ENCODE results near the gene IL17RD. TPM values are rescaled to one million over a fixed set of nuclear protein-coding genes. Genes with fewer than 3 reads are reported as not detected.

IL17RD gene
- total and polyA plus RNA-seq, 9 of the 15 experiments (the other 6 are each of a cell fraction or from before 2014, with no cell fraction given), result under 0.01 to 0.09 (median 0.04) TPM; not detected in 4

- no peak for FAIRE-seq
- POLR2A ChIA-PET, result interaction anchor here (0.6 kb wide), 1 partner anchor 25 kb away, joined by 3 read pairs; no protein-coding TSS in a partner anchor
- H3K4me2 ChIP-seq (ENCODE audit: insufficient read depth, low read length), result no peak overlapping the region
Observed at GRCh38 chr3:57064572-57064971, 100.6 kb downstream of the IL17RD start.

GRCh38 chr3:57064001-57064400, 101.2 kb downstream of the IL17RD start:
- in situ Hi-C loops (cut with MboI) (no loop called here), intact Hi-C loops (cut with micrococcal nuclease) (no loop called here)
- H3K27ac ChIP-seq (ENCODE audit: extremely low read depth, low read depth, low read length), result no peak overlapping the region
- DNase-seq (ENCODE audit: extremely low read depth in 1 of 4, low spot score in 3 of 4) (no peak), FAIRE-seq (no peak), ATAC-seq (no peak)
- 34% methylated on average over 6 of the region's 6 CpGs for WGBS (ENCODE audit: insufficient coverage, low coverage, missing lambda C conversion rate)
- ChIA-PET POLR2A (interaction anchor here (0.6 kb wide), 1 partner anchor 25 kb away, joined by 3 read pairs; no protein-coding TSS in a partner anchor), CTCF (ENCODE audit: low intra/inter-chr PET ratio) (no interaction called here)
- no peaks in the 10 kb centered on the region for H3K79me2 ChIP-seq (ENCODE audit: control insufficient read depth, insufficient read depth, low read length)
- H3K9me3 ChIP-seq (replicated peaks; ENCODE audit: control insufficient read depth, insufficient read depth, low read depth, low read length), result no peaks in the 10 kb centered on the region
- no peaks in the 10 kb centered on the region for H3K9me1 ChIP-seq (ENCODE audit: control insufficient read depth, insufficient read depth, low read length)
- H3K4me1 ChIP-seq (replicated peaks in 1 of 2; ENCODE audit: control insufficient read depth in 2 of 2, insufficient read depth in 2 of 2, low read length in 2 of 2), result peaks cover 6 to 7% of the 10 kb centered on the region in 2 experiments
- no peak overlapping the region for H2AFZ ChIP-seq (ENCODE audit: low read depth, low read length)
- no peaks in the 10 kb centered on the region for H4K20me1 ChIP-seq (replicated peaks; ENCODE audit: control insufficient read depth, insufficient read depth, low read length)
- no peaks in the 10 kb centered on the region for H3K27me3 ChIP-seq (ENCODE audit: control insufficient read depth in 2 of 2, insufficient read depth in 2 of 2, low read length in 2 of 2)
- BruUV-seq (replicated peaks), result no TSS peak
- no peak overlapping the region for H3K4me2 ChIP-seq (ENCODE audit: insufficient read depth, low read length)
- no peak overlapping the region for H3K4me3 ChIP-seq
- no peak overlapping the region for H3K9ac ChIP-seq (ENCODE audit: insufficient read depth in 1 of 2, low read depth in 2 of 2, low read length in 2 of 2)
- no peaks in the 10 kb centered on the region for H3K36me3 ChIP-seq (ENCODE audit: control insufficient read depth, insufficient read depth, low read length)
- TF ChIP-seq ZNF197 (CRISPR knock-in tag; IDR thresholded peaks at IDR 0.05; ENCODE audit: low read depth) (no peak), ILF3 (IDR thresholded peaks at IDR 0.05; ENCODE audit: borderline replicate concordance) (no peak), CHD4 (IDR thresholded peaks at IDR 0.05; ENCODE audit: insufficient read depth, insufficient replicate concordance, low read depth, low read length, poor library complexity, severe bottlenecking) (no peak), BRF2 (IDR thresholded peaks at IDR 0.05; ENCODE audit: borderline replicate concordance, insufficient read depth, insufficient read length) (no peak), FOXA1 (IDR thresholded peaks at IDR 0.05; ENCODE audit: borderline replicate concordance) (no peak), ZNF146 (CRISPR knock-in tag; IDR thresholded peaks at IDR 0.05; ENCODE audit: unreplicated experiment) (no peak), ZNF695 (CRISPR knock-in tag; IDR thresholded peaks at IDR 0.05) (no peak), EGR1 (conservative IDR thresholded peaks at IDR 0.05) (no peak)
- TF ChIP-seq, protein P1, sequence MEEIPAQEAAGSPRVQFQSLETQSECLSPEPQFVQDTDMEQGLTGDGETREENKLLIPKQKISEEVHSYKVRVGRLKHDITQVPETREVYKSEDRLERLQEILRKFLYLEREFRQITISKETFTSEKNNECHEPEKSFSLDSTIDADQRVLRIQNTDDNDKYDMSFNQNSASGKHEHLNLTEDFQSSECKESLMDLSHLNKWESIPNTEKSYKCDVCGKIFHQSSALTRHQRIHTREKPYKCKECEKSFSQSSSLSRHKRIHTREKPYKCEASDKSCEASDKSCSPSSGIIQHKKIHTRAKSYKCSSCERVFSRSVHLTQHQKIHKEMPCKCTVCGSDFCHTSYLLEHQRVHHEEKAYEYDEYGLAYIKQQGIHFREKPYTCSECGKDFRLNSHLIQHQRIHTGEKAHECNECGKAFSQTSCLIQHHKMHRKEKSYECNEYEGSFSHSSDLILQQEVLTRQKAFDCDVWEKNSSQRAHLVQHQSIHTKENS (CRISPR knock-in tag; IDR thresholded peaks at IDR 0.05), result no peak
- TF ChIP-seq, protein P2, sequence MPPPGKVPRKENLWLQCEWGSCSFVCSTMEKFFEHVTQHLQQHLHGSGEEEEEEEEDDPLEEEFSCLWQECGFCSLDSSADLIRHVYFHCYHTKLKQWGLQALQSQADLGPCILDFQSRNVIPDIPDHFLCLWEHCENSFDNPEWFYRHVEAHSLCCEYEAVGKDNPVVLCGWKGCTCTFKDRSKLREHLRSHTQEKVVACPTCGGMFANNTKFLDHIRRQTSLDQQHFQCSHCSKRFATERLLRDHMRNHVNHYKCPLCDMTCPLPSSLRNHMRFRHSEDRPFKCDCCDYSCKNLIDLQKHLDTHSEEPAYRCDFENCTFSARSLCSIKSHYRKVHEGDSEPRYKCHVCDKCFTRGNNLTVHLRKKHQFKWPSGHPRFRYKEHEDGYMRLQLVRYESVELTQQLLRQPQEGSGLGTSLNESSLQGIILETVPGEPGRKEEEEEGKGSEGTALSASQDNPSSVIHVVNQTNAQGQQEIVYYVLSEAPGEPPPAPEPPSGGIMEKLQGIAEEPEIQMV (tag; conservative IDR thresholded peaks at IDR 0.05; ENCODE audit: low read depth), result no peak

More at GRCh38 chr3:57064572-57064971, 100.6 kb downstream of the IL17RD start:
- no peak overlapping the region for H3K9ac ChIP-seq (ENCODE audit: insufficient read depth in 1 of 2, low read depth in 2 of 2, low read length in 2 of 2)
- H3K4me1 ChIP-seq (replicated peaks in 1 of 2; ENCODE audit: control insufficient read depth in 2 of 2, insufficient read depth in 2 of 2, low read length in 2 of 2), result peaks cover 6 to 7% of the 10 kb centered on the region in 2 experiments
- no peak for DNase-seq (ENCODE audit: extremely low read depth in 1 of 4, low spot score in 3 of 4)
- no peaks in the 10 kb centered on the region for H4K20me1 ChIP-seq (replicated peaks; ENCODE audit: control insufficient read depth, insufficient read depth, low read length)
- intact Hi-C loops (cut with micrococcal nuclease) (no loop called here), in situ Hi-C loops (cut with MboI) (no loop called here)
- TF ChIP-seq CEBPB (tag; IDR thresholded peaks at IDR 0.05), result peak; percentile 15; the same call in 1 of the 2 replicates
- TF ChIP-seq CEBPG (CRISPR knock-in tag; IDR thresholded peaks at IDR 0.05), result no peak
- TF ChIP-seq CEBPG (tag; conservative IDR thresholded peaks at IDR 0.05 in 1 of 2, IDR thresholded peaks at IDR 0.05 in 1 of 2), result peak in 1 of 2 experiments; percentile 29; a peak in 1 of 4 replicates
- no peak for TF ChIP-seq CHD2 (IDR thresholded peaks at IDR 0.05; ENCODE audit: low read depth, low read length)
- no TSS peak for BruUV-seq (replicated peaks)
- H2AFZ ChIP-seq (ENCODE audit: low read depth, low read length), result no peak overlapping the region
- no peaks in the 10 kb centered on the region for H3K79me2 ChIP-seq (ENCODE audit: control insufficient read depth, insufficient read depth, low read length)
- CTCF ChIA-PET (ENCODE audit: low intra/inter-chr PET ratio), result no interaction called here
- no peaks in the 10 kb centered on the region for H3K9me3 ChIP-seq (replicated peaks; ENCODE audit: control insufficient read depth, insufficient read depth, low read depth, low read length)
- no peak overlapping the region for H3K4me3 ChIP-seq
- H3K36me3 ChIP-seq (ENCODE audit: control insufficient read depth, insufficient read depth, low read length), result no peaks in the 10 kb centered on the region
- ATAC-seq, result no peak
- no peaks in the 10 kb centered on the region for H3K27me3 ChIP-seq (ENCODE audit: control insufficient read depth in 2 of 2, insufficient read depth in 2 of 2, low read length in 2 of 2)
- 67% methylated on average over 2 of the region's 2 CpGs for WGBS (ENCODE audit: insufficient coverage, low coverage, missing lambda C conversion rate)
- no peak overlapping the region for H3K27ac ChIP-seq (ENCODE audit: extremely low read depth, low read depth, low read length)
- H3K9me1 ChIP-seq (ENCODE audit: control insufficient read depth, insufficient read depth, low read length), result no peaks in the 10 kb centered on the region

All from K562 (cell line).